C1 segment of cervical spinal cord (tissue), 14 donors: Measurements from ENCODE around the gene KLC4.

ENCODE experiments used
- DNase-seq, 14 donors: peaks; one replicate each; lab custom pipeline; 2025; lab: John Stamatoyannopoulos, UW

The KLC4 gene

DNA sequence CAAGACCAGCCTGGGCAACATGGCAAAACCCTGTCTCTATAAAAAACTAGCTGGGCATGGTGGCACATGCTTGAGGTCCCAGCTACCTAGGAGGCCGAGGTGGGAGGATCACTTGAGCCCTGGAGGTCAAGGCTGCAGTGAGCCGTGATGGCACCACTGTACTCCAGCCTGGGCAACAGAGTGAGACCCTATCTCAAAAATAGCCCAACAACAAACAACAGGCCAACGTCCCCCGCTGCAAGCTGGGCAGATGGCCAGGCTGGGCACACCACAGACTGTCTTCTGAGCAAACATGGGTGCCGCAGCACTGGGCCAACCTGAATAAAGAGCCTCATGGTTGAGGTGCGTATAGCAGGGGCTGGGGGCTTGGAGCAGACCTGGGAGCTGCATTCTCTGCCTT lies 65.0 kb downstream of the KLC4 start:
- DNase-seq = no peak
